A549 (cell line): ENCODE results near the gene PRR5L.

ENCODE experiments used
- REST ChIP-seq: fragments of 200-600 bp; sonication (generic); IDR thresholded peaks from 2 replicates; pipeline ENCODE4 v1.6.1; 2016; ENCODE audit warnings: antibody characterized with exemption, mild to moderate bottlenecking, moderate library complexity
- TF ChIP-seq, protein P1 (sequence below): fragments of >200 bp; sonication (Bioruptor Twin); formaldehyde crosslinking; IDR thresholded peaks from 3 replicates; pipeline ENCODE4 v1.5.1; 2016

GRCh38 chr11:36261094-36261493, 35.0 kb upstream of the PRR5L start:
- TF ChIP-seq, protein P1, sequence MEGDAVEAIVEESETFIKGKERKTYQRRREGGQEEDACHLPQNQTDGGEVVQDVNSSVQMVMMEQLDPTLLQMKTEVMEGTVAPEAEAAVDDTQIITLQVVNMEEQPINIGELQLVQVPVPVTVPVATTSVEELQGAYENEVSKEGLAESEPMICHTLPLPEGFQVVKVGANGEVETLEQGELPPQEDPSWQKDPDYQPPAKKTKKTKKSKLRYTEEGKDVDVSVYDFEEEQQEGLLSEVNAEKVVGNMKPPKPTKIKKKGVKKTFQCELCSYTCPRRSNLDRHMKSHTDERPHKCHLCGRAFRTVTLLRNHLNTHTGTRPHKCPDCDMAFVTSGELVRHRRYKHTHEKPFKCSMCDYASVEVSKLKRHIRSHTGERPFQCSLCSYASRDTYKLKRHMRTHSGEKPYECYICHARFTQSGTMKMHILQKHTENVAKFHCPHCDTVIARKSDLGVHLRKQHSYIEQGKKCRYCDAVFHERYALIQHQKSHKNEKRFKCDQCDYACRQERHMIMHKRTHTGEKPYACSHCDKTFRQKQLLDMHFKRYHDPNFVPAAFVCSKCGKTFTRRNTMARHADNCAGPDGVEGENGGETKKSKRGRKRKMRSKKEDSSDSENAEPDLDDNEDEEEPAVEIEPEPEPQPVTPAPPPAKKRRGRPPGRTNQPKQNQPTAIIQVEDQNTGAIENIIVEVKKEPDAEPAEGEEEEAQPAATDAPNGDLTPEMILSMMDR = no peak
- TF ChIP-seq REST = no peak
